LNCaP clone FGC (cell line): ENCODE data around the gene PTPRJ.

ENCODE experiments used
- DNase-seq: peaks from one replicate; pipeline ENCODE4 v3.0.0-alpha.2; 2011; ENCODE audit warnings: low read depth
- H3K4me3 ChIP-seq: 2 replicates; pipeline ENCODE4 v1.5.1; 2011; ENCODE audit warnings: mild to moderate bottlenecking, low read depth, low read length, control low read depth
- TF ChIP-seq, protein P1 (sequence below): IDR thresholded peaks from 2 replicates; pipeline ENCODE4 v1.5.1; 2012; ENCODE audit warnings: mild to moderate bottlenecking; ENCODE audit not compliant: control insufficient read depth, insufficient read depth; ENCODE audit errors: extremely low read depth

PTPRJ gene

DNA sequence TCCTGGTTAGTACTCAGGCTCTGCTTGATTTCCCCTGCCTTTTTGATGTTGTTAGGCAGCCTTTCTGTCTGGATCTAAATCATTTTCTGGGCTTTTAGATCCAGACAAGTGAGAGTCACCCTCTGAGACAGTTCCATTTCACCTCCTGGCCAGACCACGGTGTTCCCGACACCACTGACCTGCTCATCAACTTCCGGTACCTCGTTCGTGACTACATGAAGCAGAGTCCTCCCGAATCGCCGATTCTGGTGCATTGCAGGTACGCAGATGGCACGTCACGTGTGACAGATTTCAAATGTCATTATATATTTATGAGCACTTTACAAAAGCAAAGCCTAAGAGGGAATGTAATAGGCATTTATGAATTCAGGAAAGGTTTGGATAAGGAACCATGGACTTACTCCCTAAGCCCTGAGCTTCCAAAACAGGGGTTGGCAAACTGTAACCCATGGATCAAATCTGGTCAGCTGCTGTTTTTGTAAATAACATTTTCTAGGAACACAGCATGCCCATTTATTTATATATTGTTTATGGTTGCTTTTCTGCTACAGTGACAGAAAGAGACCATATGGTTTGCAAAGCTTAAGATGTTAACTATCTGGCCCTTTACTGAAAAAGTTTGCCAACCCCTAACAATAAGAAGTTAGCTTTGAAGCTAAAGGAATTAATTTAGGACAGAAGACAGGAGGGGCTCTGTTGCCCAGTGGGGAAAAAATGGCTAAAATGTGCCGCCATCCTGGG, 183.2 kb downstream of the PTPRJ start:
- H3K4me3 ChIP-seq: no peak overlapping the region
- DNase-seq: no peak
- TF ChIP-seq, protein P1, sequence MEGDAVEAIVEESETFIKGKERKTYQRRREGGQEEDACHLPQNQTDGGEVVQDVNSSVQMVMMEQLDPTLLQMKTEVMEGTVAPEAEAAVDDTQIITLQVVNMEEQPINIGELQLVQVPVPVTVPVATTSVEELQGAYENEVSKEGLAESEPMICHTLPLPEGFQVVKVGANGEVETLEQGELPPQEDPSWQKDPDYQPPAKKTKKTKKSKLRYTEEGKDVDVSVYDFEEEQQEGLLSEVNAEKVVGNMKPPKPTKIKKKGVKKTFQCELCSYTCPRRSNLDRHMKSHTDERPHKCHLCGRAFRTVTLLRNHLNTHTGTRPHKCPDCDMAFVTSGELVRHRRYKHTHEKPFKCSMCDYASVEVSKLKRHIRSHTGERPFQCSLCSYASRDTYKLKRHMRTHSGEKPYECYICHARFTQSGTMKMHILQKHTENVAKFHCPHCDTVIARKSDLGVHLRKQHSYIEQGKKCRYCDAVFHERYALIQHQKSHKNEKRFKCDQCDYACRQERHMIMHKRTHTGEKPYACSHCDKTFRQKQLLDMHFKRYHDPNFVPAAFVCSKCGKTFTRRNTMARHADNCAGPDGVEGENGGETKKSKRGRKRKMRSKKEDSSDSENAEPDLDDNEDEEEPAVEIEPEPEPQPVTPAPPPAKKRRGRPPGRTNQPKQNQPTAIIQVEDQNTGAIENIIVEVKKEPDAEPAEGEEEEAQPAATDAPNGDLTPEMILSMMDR: no peak

DNA sequence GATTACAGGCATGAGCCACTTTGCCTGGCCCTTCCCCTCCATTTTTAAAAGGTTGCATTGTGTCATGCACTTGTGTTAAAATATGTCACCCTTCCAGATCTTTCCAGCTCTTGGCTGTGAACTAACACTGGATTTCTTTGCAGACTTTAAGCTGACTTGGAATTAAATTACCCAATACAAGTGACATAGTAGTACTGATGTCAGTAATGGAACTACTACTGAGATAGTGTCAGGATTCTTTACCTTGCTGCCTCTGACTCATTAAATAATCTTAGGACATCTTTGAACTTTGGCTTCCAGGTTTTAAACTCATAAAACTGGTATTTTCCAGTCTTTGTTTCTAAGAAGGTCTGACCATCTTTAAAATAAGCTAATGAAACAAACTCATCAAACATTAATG, 184.5 kb downstream of the PTPRJ start:
- TF ChIP-seq, protein P1: no peak
- no peak for DNase-seq

DNA sequence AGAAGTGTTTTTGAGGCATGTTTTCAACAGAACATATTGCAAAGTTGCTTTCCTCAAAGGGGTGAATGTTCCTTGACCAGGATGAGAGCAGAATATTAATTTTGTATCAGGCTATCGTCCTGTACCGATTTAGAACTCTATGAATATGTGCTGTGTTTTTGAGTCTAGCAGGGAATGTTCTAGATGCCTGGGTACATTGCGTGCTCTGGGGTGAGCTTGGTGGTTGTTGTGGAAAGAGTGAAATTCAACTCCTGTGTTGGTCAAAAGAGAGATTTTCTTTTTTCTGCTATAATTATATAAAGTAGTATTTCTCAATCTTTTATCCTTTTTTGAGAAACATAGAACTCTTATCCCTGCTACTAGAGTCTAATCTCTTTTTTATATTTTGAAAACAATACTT, 185.1 kb downstream of the PTPRJ start:
- no peak overlapping the region for H3K4me3 ChIP-seq
- no peak for DNase-seq
- TF ChIP-seq, protein P1: no peak

More for the DNA sequence above, 184.5 kb downstream of the PTPRJ start:
- H3K4me3 ChIP-seq: no peak overlapping the region

DNA sequence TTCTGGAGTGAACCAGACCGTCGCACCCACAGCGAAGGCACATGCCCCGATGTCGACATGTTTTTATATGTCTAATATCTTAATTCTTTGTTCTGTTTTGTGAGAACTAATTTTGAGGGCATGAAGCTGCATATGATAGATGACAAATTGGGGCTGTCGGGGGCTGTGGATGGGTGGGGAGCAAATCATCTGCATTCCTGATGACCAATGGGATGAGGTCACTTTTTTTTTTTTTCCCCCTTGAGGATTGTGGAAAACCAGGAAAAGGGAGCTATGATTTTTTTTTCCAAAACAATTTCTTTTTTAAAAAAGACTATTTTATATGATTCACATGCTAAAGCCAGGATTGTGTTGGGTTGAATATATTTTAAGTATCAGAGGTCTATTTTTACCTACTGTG, 187.0 kb downstream of the PTPRJ start:
- DNase-seq: no peak
- TF ChIP-seq, protein P1: no peak
- no peak overlapping the region for H3K4me3 ChIP-seq

DNA sequence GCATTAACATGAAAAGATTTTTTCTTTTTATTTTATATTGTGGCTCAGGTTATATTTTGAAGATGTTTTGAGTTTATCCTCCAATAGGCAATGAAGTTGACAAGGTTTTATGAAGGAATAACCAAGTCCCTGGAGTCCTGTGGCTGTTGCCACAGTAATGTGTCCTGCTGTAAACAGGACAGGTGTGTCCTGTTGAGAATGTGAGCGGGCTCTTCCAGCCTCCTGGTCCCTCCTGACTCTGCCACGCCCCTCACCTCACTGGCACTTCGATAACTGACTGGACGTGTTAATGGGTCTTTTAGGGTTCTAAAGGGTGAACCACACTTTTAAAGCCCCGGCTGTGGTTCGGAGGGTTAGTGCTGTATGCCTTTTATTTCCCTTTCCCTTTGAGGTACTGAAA, 188.5 kb downstream of the PTPRJ start:
- TF ChIP-seq, protein P1: no peak
- DNase-seq: no peak
- H3K4me3 ChIP-seq: no peak overlapping the region

DNA sequence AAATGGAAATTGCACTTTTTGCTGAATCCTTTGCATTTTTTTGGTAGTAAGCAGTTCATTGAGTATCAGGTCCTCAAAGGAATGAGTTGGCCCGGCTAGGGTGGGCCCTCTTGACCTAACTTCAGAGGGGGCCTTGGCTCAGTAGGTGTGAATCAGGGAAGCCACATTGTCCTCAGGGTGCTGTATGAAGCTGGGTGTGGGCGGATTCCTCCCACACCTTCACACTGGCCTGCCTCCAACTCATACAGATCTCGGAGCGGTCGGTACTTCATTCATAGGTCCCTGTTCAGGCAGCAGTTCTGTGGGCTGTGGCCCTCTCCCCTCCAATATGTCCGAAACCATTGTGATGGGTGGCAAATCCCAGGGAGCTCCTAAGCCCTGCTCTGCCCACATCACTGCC, 188.9 kb downstream of the PTPRJ start:
- TF ChIP-seq, protein P1: no peak
- H3K4me3 ChIP-seq: no peak overlapping the region
- no peak for DNase-seq

DNA sequence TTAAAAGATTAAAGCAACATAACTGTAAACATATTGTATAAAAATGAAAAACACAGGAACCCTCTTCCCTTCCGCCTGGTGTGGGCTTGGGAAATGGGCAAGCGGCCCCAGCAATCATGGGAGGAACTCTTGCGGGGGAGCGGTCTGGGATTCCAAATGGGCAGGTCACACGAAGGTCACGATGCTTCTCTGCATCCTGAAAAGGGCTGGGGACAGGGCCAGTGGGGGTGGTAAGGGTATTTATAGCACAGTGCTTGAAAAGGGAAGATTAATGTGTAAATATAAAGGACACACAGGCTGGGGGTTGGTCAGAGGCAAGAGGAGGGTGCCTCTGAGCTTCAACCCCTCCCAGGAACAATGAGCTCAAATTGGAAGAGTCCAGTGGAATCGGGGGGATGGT, 189.4 kb downstream of the PTPRJ start:
- no peak overlapping the region for H3K4me3 ChIP-seq
- TF ChIP-seq, protein P1: no peak
- no peak for DNase-seq
